SJSA1 (cell line): ENCODE results near the gene NPTN. TPM values are rescaled to one million over a fixed set of nuclear protein-coding genes. Genes with fewer than 3 reads are reported as not detected.
"Not testable (repeated sequence)": the region's sequence is repeated elsewhere in the genome, so short reads cannot be mapped to it uniquely, and the experiment has no call there.

Source experiments
- DNase-seq, 2 experiments: peaks; one replicate each; pipeline ENCODE4 v3.0.0-alpha.2; 2015 to 2020; ENCODE audit warnings: low spot score in 2 of 2, low read depth in 1 of 2
- H3K27ac ChIP-seq: fragments of 250-450 bp; sonication (Bioruptor Pico); 2 replicates; pipeline ENCODE4 v1.5.1; 2020; ENCODE audit warnings: mild to moderate bottlenecking, moderate library complexity
- H3K27me3 ChIP-seq: fragments of 250-450 bp; sonication (Bioruptor Pico); replicated peaks from 2 replicates; pipeline ENCODE4 v1.5.1; 2020; ENCODE audit warnings: mild to moderate bottlenecking, moderate library complexity
- H3K36me3 ChIP-seq: fragments of 250-450 bp; sonication (Bioruptor Pico); 2 replicates; pipeline ENCODE4 v1.5.1; 2020; ENCODE audit warnings: mild to moderate bottlenecking
- H3K4me1 ChIP-seq: fragments of 250-450 bp; sonication (Bioruptor Pico); replicated peaks from 2 replicates; pipeline ENCODE4 v1.6.1; 2021; ENCODE audit warnings: mild to moderate bottlenecking
- H3K4me3 ChIP-seq: fragments of 250-450 bp; sonication (Bioruptor Pico); 2 replicates; pipeline ENCODE4 v1.5.1; 2020; ENCODE audit warnings: mild to moderate bottlenecking
- H3K9me3 ChIP-seq: fragments of 250-450 bp; sonication (Bioruptor Pico); replicated peaks from 2 replicates; pipeline ENCODE4 v1.5.1; 2020; ENCODE audit warnings: mild to moderate bottlenecking
- total RNA-seq: library from RNA; depleted of rRNA; stranded (reverse); fragments of >200 nt; shearing (Covaris generic); gene quantifications from 2 replicates; pipeline ENCODE4 v1.2.3, GENCODE V29; 2014

Gene NPTN
- total RNA-seq, 1 experiment from 2014 or later: 271 TPM

DNA sequence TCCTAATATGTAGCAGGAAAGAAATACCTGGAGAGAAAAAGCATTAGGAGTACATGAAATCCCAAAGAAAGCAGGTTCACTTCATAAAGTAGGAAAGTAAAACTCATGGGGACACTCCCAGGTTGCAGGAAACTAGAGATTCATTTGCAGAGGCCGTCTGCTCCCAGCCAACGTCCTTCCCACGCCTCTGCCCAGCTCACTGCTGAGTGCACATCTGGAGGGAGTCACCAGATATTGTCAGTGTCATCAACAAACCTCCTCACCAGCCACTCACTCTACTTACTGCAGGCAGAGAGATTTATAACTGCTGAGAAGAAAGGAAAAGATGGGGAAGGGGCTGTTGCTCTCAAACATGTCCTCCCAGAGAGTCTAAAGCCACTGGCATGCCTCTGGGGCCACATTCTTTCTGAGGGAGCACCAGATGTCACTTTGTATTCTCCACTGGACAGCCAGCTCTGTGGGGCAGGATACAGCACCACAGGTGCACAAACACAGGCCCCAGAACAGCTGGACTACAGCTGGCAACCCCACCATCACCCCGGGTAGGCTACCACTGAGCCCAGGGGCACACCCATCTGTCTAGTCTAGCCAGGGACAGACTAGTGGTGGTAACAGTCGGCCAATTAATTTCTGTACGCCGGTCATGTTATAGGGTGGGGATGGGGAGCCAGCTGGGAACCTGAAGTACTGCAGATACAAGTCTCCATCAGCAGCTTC, 64.5 kb downstream of the NPTN start:
- Histone ChIP-seq H3K4me1 (peaks cover 12% of the 10 kb centered on the region), H3K9me3 (no peaks in the 10 kb centered on the region), H3K27ac (no peak overlapping the region), H3K36me3 (peaks cover 83% of the 10 kb centered on the region), H3K4me3 (no peak overlapping the region), H3K27me3 (no peaks in the 10 kb centered on the region)
- no peak for DNase-seq

DNA sequence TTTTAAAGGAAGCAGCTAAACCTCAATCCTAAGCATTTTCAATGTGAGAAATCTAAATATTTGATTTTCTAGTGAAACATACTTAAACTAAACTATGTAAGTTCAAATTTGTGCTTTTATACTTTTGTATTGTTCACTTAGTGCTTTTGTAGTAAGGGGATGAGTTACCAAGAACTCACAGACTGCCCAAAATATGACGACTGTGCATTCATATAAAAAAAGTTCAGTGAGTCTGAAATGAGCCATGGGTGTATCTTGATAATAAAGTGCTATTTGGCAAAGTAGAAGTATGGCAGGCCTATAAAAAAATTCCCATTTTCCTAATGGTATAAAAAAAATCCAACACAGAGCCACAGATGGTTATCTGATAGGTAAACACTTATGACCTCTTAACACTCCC, 66.2 kb downstream of the NPTN start:
- Histone ChIP-seq H3K36me3 (peaks cover 84% of the 10 kb centered on the region), H3K9me3 (no peaks in the 10 kb centered on the region), H3K27ac (no peak overlapping the region), H3K4me3 (no peak overlapping the region), H3K4me1 (peaks cover 12% of the 10 kb centered on the region), H3K27me3 (no peaks in the 10 kb centered on the region)
- DNase-seq: no peak

DNA sequence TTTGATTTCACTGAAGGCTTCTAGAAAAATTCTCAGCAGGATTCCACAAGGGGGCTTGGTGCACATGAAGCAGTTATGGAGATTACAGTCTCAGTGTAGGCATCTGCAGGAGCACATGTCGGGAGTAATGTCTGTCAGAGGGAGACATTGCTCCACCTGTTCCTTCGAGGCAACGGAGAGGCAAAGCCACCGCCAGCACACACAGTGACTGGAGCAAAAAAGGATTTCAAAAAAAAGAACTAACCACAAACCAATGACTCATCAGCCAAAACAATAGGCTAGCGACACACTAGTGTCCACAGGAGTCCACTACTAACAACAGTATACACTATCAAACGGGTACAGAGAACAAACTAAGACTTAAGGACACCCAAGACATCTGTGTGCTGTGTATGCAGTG, 68.9 kb downstream of the NPTN start:
- peak; percentile 54 to 58 for DNase-seq
- Histone ChIP-seq H3K4me3 (no peak overlapping the region), H3K9me3 (no peaks in the 10 kb centered on the region), H3K27me3 (no peaks in the 10 kb centered on the region), H3K36me3 (peaks cover 83% of the 10 kb centered on the region), H3K4me1 (peaks cover 12% of the 10 kb centered on the region), H3K27ac (no peak overlapping the region)

DNA sequence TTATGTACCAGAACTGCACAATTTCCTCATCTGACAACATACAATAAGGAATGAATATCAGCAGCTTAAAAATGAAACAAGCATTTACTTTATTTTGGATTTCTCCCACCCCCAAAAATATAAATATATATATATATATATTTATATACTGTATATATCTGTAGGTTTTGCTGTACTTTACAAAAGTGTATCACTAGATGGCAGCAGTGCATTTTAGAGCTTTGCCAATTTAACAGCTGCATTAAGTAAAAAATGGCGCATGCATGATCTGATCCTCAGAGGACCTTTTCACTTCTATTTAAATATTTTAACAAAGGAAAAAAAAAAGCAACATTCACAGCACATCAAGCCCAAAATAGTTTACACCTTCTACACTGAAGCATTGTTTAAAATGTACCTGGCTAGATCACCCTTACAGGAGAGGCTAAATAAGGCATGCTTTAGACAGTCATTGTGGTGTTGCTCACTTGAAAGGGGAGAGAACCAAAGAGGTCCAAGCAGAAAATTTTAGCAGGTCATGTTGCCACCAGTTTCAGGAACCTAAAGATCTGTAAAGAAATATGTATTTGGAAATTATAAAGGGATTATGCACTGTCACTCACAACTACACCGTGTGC, 72.6 kb downstream of the NPTN start:
- Histone ChIP-seq H3K27ac (no peak overlapping the region), H3K4me1 (peaks cover 12% of the 10 kb centered on the region), H3K27me3 (no peaks in the 10 kb centered on the region), H3K9me3 (no peaks in the 10 kb centered on the region), H3K36me3 (peaks cover 69% of the 10 kb centered on the region), H3K4me3 (no peak overlapping the region)
- peak in 1 of 2 experiments; percentile 17 for DNase-seq

DNA sequence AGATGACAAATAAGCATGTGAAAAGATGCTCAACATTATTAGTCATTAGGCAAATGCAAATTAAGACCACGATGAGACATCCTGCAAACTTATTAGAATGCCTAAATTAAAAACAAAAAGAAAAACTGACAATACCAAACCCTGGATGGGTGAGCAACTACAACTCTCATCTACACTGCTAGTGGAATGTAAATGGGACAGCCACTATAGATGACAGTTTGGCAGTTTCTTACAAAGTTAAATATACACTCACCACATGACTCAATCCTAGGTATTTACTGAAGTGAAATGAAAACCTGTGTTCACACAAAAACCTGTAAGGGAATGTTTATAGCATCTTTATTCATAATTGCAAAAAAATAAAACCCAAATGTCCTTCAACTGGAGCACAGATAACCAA, 74.7 kb downstream of the NPTN start:
- H3K36me3 ChIP-seq: peaks cover 56% of the 10 kb centered on the region
- H3K9me3 ChIP-seq: no peaks in the 10 kb centered on the region
- no peaks in the 10 kb centered on the region for H3K27me3 ChIP-seq
- no peaks in the 10 kb centered on the region for H3K4me1 ChIP-seq
- H3K27ac ChIP-seq: no peak overlapping the region
- no peak for DNase-seq
- H3K4me3 ChIP-seq: no peak overlapping the region

DNA sequence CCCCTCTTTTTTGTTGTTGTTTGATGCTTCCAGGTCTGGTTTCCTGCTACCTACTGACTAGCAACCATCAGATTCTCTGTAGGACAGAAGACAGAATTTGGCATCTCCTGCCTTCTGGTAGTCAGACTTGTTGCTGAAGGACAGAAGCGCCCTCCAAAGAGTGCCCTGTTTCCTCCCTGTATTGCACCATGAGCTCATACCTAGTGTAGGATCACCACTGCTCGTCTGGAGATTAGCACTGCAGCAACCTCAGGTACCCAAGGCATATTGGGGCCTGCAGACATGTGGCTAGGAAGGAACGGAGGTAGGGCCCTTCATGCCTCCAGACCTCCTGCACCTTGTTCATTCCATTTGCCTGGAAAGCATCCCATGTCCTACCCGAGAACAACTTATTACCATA, 78.1 kb downstream of the NPTN start:
- no peak overlapping the region for H3K4me3 ChIP-seq
- no peak for DNase-seq
- no peaks in the 10 kb centered on the region for H3K9me3 ChIP-seq
- H3K36me3 ChIP-seq: peaks cover 24% of the 10 kb centered on the region
- H3K27me3 ChIP-seq: no peaks in the 10 kb centered on the region
- H3K4me1 ChIP-seq: no peaks in the 10 kb centered on the region
- no peak overlapping the region for H3K27ac ChIP-seq

DNA sequence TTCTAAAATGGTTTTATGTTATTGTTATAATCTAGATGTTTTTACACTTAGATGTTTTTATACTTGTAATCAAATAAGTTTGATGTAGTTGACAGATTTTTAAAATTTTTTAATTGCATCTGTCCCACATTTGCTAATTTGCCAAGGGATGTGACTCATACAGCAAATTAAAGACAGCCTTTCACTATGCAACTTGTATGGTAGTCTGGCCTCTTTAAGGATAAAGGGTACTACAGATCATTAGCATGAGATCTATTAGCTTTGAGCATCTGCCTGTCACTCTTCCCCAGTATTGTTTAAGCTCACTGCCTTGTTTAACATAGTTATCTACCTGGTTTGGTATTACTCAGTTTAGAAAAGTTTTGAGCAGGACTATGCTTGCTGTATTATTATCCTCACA, 83.0 kb downstream of the NPTN start:
- Histone ChIP-seq H3K4me1 (no peaks in the 10 kb centered on the region), H3K27me3 (no peaks in the 10 kb centered on the region), H3K36me3 (no peaks in the 10 kb centered on the region; the same call in 1 of the 2 replicates), H3K9me3 (no peaks in the 10 kb centered on the region), H3K27ac (no peak overlapping the region), H3K4me3 (no peak overlapping the region)
- DNase-seq: no peak

DNA sequence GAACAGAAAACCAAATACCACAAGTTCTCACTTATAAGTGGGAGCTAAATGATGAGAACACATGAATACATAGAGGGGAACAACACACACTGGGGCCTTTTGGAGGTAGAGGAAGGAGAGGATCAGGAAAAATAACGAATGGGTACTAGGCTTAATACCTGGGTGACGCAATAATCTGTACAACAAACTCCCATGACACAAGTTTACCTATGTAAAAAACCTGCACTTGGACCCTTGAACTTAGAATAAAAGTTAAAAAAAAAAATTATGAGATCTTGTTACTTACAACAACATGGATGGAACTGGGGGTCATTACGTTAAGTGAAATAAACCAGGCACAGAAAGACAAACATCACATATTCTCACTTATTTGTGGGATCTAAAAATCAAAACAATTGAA, 84.3 kb downstream of the NPTN start:
- not testable (repeated sequence) for DNase-seq, H3K4me1 ChIP-seq, H3K4me3 ChIP-seq, H3K27me3 ChIP-seq, H3K36me3 ChIP-seq, H3K9me3 ChIP-seq, H3K27ac ChIP-seq

DNA sequence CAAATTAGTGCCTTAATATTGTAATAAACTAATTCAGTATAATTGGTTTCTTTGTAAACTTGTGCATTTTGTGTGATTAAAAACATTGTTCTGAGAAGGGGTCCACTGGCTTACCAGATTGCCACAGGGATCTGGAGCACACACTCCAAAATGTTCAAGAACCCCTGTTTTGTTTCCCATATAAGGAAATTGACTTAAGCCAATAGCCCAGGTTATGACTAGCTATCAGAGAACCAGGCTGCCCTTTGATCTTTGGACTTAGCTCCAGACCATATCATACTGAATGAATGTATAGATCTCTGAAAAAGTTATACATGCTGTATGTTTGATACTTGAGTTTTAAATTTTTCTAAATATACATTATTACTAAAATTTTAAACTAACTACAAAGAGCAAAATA, 91.7 kb downstream of the NPTN start:
- DNase-seq: no peak
- H3K4me3 ChIP-seq: no peak overlapping the region
- no peak overlapping the region for H3K27ac ChIP-seq
- H3K9me3 ChIP-seq: no peaks in the 10 kb centered on the region
- H3K36me3 ChIP-seq: no peaks in the 10 kb centered on the region
- H3K27me3 ChIP-seq: peaks cover 3% of the 10 kb centered on the region; the same call in 1 of the 2 replicates
- H3K4me1 ChIP-seq: no peaks in the 10 kb centered on the region

DNA sequence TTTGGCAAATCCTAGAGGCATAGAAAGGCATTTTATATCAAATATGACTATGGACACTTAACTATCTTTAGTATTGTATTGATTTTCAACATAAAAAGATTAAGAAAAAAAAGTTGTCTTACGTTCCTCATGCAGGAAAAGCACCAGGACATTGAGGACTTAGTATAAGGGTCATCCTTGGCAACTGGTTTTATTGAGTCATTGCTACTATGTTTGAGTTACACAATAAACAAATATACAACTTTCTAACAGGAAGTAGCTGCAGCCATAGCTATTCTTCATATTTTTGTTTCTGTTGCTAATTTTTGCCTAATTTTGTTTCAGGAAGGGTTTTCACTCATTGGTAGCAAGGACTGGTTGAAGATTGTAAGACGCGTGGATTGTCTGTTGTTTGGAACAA, 93.0 kb downstream of the NPTN start:
- H3K9me3 ChIP-seq: no peaks in the 10 kb centered on the region

DNA sequence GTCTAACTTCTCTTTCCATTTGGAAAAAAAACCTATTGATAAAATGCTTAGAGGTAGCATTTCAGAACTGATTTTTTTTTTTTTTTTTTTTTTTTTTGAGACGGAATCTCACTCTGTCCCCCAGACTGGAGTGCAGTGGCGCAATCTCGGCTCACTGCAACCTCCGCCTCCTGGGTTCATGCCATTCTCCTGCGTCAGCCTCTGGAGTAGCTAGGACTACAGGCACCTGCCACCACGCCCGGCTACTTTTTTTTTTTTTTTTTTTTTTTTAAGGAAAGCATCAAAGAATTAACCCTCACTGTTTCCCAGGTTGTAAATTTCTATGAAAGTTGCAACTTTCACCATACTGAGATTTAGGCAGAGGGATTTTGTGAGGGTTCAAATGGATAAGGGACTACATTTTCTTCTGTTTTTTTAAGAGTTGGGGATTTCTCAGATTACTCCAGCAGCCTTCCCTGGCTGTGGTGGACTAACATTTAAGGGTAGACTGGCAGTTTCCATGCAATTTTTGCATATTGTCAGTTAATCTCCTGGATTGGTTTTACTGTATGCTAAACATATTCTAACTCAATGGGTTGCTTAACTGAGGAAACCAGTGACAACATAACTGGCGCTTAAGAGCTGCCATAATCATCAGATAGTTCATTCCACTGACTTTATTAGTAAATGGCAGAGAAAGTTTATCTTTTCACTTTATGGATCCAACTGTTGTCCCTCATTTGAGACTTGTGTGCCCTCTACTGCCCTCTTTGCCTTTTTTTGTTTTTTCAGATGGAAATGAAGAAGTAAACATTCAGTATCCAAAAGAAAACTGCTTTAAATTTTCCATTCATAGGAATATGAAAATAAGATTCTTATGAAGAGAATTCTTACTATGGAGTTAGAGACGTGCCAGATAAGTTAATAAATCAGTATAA, 93.7 kb downstream of the NPTN start:
- Histone ChIP-seq H3K9me3 (no peaks in the 10 kb centered on the region), H3K4me1 (no peaks in the 10 kb centered on the region), H3K36me3 (no peaks in the 10 kb centered on the region), H3K27me3 (peaks cover 3% of the 10 kb centered on the region; the same call in 1 of the 2 replicates), H3K4me3 (no peak overlapping the region), H3K27ac (no peak overlapping the region)
- DNase-seq: no peak

More for the DNA sequence above, 93.0 kb downstream of the NPTN start:
- DNase-seq: no peak
- Histone ChIP-seq H3K27ac (no peak overlapping the region), H3K4me3 (no peak overlapping the region), H3K4me1 (no peaks in the 10 kb centered on the region), H3K36me3 (no peaks in the 10 kb centered on the region), H3K27me3 (peaks cover 3% of the 10 kb centered on the region; the same call in 1 of the 2 replicates)

DNA sequence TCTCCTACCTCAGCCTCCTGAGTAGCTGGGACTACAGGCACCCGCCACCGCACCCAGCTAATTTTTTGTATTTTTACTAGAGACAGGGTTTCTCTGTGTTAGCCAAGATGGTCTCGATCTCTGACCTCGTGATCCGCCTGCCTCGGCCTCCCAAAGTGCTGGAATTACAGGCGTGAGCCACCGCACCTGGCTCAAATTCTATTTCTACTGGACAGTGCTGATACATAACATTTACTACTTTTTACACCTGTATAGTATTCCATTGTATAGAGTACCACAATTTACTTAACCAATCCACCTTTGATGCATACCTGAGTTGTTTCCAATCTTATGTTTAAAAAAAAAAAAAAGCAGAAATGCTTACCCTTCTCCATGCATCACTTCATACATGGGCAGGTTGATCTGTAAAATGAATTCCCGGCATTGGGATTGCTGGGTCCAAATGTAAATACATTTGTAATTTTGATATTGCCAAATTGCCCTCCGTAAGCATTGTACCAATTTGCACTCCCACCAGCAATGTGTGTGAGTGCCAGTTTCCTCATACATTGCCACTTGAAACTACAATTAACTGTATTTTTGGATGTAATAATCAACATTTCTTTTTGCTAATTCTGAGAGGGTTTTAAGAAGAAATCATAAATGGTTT, 94.5 kb downstream of the NPTN start:
- Histone ChIP-seq H3K27ac (no peak overlapping the region), H3K27me3 (peaks cover 3% of the 10 kb centered on the region; the same call in 1 of the 2 replicates), H3K36me3 (no peaks in the 10 kb centered on the region), H3K4me1 (no peaks in the 10 kb centered on the region), H3K9me3 (no peaks in the 10 kb centered on the region), H3K4me3 (no peak overlapping the region)
- DNase-seq: no peak

DNA sequence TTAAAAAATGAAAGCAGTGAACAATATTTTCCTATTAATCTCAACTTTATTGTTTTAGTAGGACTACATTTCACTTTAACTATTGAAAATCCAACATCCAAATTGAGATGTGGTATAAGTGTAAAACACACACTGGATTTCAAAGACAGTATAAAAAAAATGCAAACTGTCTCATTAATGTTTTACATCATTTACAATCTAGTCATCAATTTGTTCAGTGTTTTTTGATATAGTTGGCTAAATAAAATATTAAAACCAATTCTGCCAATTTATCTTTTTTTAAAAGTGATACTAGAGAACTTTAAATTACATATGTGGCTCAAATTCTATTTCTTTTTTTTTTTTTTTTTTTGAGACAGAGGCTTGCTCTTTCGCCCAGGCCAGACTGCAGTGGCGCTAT, 95.1 kb downstream of the NPTN start:
- H3K9me3 ChIP-seq: no peaks in the 10 kb centered on the region
- no peaks in the 10 kb centered on the region for H3K4me1 ChIP-seq
- DNase-seq: no peak

More for the DNA sequence above, 95.1 kb downstream of the NPTN start:
- H3K36me3 ChIP-seq: no peaks in the 10 kb centered on the region
- H3K27ac ChIP-seq: no peak overlapping the region
- peaks cover 3% of the 10 kb centered on the region; the same call in 1 of the 2 replicates for H3K27me3 ChIP-seq
- no peak overlapping the region for H3K4me3 ChIP-seq
